Right atrium auricular region (tissue), 2 donors: ENCODE data around the gene ADGRV1. TPM values are rescaled to one million over a fixed set of nuclear protein-coding genes. Genes with fewer than 3 reads are reported as not detected.
"Not testable (repeated sequence)": the region's sequence is repeated elsewhere in the genome, so short reads cannot be mapped to it uniquely, and the experiment has no call there.

Experiments used
- DNase-seq: peaks from one replicate; pipeline ENCODE4 v3.0.0-alpha.2; 2019; ENCODE audit warnings: low spot score
- H3K27ac ChIP-seq, 2 donors: fragments of 200-600 bp; sonication (generic); 1 replicate in 1 of 2; 2 replicates in 1 of 2; pipeline ENCODE4 v1.5.1; 2016 to 2019
- H3K27me3 ChIP-seq, 2 donors: fragments of 200-600 bp; sonication (generic); one replicate each; pipeline versions ENCODE4 v1.5.1 to v1.6.0; 2017 to 2019
- H3K36me3 ChIP-seq: fragments of 200-600 bp; sonication (generic); one replicate; pipeline ENCODE4 v1.5.1; 2016
- H3K4me1 ChIP-seq, 2 donors: fragments of 200-600 bp; sonication (generic); one replicate each; pipeline versions ENCODE4 v1.5.1 to v1.6.0; 2017 to 2019
- H3K4me3 ChIP-seq, 2 donors: fragments of 200-600 bp; sonication (generic); 1 replicate in 1 of 2; 2 replicates in 1 of 2; pipeline ENCODE4 v1.5.1; 2017 to 2019; ENCODE audit warnings: mild to moderate bottlenecking in 1 of 2, moderate library complexity in 1 of 2
- H3K9me3 ChIP-seq, 2 donors: fragments of 200-600 bp; sonication (generic); one replicate each; pipeline ENCODE4 v1.5.1; 2019
- total RNA-seq, 2 donors: library from RNA; depleted of rRNA; stranded (reverse); fragments of >200 nt; gene quantifications; one replicate each; pipeline ENCODE4 v1.1.0, GENCODE V29; 2016
- TF ChIP-seq, protein P1 (sequence below), 2 donors: fragments of 200-600 bp; sonication (generic); IDR thresholded peaks; one replicate each; pipeline ENCODE4 v1.5.1; 2019; ENCODE audit warnings: antibody characterized with exemption in 2 of 2

ADGRV1 gene
- total RNA-seq, 2 donors from 2014 or later, result 1.4 to 1.8 TPM

- H3K27ac ChIP-seq, result no peak overlapping the region
- H3K36me3 ChIP-seq, result no peaks in the 10 kb centered on the region
- H3K4me1 ChIP-seq, result no peaks in the 10 kb centered on the region
Measured at GRCh38 chr5:90916947-90917800, 358.6 kb downstream of the ADGRV1 start.

DNA sequence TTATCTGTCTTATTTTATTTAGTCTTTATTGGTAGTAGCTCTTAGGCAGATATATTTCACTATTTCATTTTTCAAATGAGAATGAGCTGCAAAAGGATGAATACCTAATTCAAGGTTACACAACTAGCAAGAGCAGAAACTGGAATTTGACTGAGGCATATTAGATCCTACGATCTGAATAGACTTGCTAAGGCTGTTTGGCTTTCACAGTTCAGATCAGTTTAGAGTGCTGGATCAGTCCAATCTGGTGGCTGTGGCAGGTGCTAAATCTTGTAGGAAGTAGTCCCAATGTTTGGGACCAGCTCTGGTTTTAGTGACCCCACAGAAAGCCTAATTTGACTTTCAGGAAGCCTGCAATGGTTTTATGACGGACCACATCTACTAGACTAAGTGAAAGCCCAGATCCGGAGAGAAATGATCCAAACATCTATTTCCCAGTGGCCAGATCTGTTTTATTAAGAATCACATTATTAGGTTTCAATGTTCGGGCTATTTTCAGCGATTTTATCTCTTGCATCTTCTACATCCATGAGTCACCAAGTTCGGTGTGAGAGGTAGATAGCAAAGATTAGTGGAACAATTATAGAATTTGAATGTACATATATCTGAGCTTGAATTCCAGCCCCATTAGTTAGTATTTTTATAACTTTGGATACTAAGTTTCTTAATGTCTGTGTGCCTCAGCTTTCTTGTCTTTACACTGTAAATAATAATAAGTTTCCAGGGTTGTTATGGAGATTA, 359.5 kb downstream of the ADGRV1 start:
- Histone ChIP-seq H3K4me1 (no peaks in the 10 kb centered on the region), H3K9me3 (no peaks in the 10 kb centered on the region), H3K27ac (no peak overlapping the region), H3K36me3 (no peaks in the 10 kb centered on the region), H3K27me3 (no peaks in the 10 kb centered on the region), H3K4me3 (no peak overlapping the region)
- TF ChIP-seq, protein P1, sequence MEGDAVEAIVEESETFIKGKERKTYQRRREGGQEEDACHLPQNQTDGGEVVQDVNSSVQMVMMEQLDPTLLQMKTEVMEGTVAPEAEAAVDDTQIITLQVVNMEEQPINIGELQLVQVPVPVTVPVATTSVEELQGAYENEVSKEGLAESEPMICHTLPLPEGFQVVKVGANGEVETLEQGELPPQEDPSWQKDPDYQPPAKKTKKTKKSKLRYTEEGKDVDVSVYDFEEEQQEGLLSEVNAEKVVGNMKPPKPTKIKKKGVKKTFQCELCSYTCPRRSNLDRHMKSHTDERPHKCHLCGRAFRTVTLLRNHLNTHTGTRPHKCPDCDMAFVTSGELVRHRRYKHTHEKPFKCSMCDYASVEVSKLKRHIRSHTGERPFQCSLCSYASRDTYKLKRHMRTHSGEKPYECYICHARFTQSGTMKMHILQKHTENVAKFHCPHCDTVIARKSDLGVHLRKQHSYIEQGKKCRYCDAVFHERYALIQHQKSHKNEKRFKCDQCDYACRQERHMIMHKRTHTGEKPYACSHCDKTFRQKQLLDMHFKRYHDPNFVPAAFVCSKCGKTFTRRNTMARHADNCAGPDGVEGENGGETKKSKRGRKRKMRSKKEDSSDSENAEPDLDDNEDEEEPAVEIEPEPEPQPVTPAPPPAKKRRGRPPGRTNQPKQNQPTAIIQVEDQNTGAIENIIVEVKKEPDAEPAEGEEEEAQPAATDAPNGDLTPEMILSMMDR (IDR thresholded peaks at IDR 0.05), result no peak
- DNase-seq, result no peak

More at GRCh38 chr5:90916947-90917800, 358.6 kb downstream of the ADGRV1 start:
- TF ChIP-seq, protein P1 (IDR thresholded peaks at IDR 0.05), result no peak
- H3K9me3 ChIP-seq, result no peaks in the 10 kb centered on the region
- DNase-seq, result no peak
- no peak overlapping the region for H3K4me3 ChIP-seq
- no peaks in the 10 kb centered on the region for H3K27me3 ChIP-seq

- TF ChIP-seq, protein P1 (IDR thresholded peaks at IDR 0.05), result no peak
- no peak overlapping the region for H3K27ac ChIP-seq
- no peak for DNase-seq
- no peak overlapping the region for H3K4me3 ChIP-seq
- H3K27me3 ChIP-seq, result no peaks in the 10 kb centered on the region
- H3K4me1 ChIP-seq, result no peaks in the 10 kb centered on the region
- no peaks in the 10 kb centered on the region for H3K36me3 ChIP-seq
- no peaks in the 10 kb centered on the region for H3K9me3 ChIP-seq
Measured at GRCh38 chr5:90921418-90921973, 362.9 kb downstream of the ADGRV1 start.

- not testable (repeated sequence) for H3K9me3 ChIP-seq, H3K36me3 ChIP-seq, H3K27ac ChIP-seq
Measured at GRCh38 chr5:90924222-90924621, 365.6 kb downstream of the ADGRV1 start.

GRCh38 chr5:90929013-90929839, 370.6 kb downstream of the ADGRV1 start:
- not testable (repeated sequence) for H3K36me3 ChIP-seq, H3K9me3 ChIP-seq, DNase-seq, H3K27ac ChIP-seq, H3K4me1 ChIP-seq, H3K27me3 ChIP-seq, H3K4me3 ChIP-seq

More at GRCh38 chr5:90924222-90924621, 365.6 kb downstream of the ADGRV1 start:
- not testable (repeated sequence) for H3K4me1 ChIP-seq, H3K27me3 ChIP-seq, H3K4me3 ChIP-seq, DNase-seq

GRCh38 chr5:90930062-90930461, 371.5 kb downstream of the ADGRV1 start:
- no peak for DNase-seq
- Histone ChIP-seq H3K27ac (no peak overlapping the region), H3K36me3 (no peaks in the 10 kb centered on the region), H3K27me3 (no peaks in the 10 kb centered on the region), H3K9me3 (no peaks in the 10 kb centered on the region), H3K4me1 (no peaks in the 10 kb centered on the region), H3K4me3 (no peak overlapping the region)
- TF ChIP-seq, protein P1 (IDR thresholded peaks at IDR 0.05), result no peak
